ENCODE measurements around the gene KCTD17.

DNA sequence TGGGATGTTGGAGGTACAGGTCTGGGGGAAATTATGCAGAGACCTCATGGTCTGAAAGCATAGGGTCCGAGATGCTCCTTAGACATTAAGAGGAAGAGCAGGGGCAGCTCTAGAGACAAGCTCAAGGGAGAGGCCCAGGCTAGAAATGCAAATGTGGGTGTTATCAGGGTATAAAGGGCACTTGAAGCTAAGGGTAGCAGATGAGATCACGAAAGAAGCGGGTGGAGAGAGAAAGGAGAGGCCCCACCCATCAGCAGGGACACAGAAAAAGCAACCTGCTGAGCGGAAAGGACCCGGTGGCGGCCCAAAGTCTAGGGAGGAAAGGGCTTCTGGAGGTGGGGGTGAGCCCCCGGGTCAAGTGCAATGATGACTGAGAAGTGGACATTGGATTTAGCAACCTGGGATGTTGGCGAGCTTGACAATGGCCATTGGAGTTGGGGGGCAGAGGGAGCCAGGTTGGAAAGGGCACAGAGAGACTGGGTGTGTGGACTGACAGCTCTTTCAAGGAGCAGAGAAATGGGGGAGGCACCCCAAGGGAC, 49.1 kb downstream of the KCTD17 start:
- TF ChIP-seq, protein P1, sequence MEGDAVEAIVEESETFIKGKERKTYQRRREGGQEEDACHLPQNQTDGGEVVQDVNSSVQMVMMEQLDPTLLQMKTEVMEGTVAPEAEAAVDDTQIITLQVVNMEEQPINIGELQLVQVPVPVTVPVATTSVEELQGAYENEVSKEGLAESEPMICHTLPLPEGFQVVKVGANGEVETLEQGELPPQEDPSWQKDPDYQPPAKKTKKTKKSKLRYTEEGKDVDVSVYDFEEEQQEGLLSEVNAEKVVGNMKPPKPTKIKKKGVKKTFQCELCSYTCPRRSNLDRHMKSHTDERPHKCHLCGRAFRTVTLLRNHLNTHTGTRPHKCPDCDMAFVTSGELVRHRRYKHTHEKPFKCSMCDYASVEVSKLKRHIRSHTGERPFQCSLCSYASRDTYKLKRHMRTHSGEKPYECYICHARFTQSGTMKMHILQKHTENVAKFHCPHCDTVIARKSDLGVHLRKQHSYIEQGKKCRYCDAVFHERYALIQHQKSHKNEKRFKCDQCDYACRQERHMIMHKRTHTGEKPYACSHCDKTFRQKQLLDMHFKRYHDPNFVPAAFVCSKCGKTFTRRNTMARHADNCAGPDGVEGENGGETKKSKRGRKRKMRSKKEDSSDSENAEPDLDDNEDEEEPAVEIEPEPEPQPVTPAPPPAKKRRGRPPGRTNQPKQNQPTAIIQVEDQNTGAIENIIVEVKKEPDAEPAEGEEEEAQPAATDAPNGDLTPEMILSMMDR (IDR thresholded peaks at IDR 0.05; ENCODE audit: borderline replicate concordance, extremely low read depth, low read length, poor library complexity, severe bottlenecking), result no peak
- no peak for TF ChIP-seq EZH2 (IDR thresholded peaks at IDR 0.05; ENCODE audit: borderline replicate concordance, low read depth, low read length, severe bottlenecking)
